SH-SY5Y (cell line): Measurements from ENCODE around the gene VPS13D.

Experiments used
- GATA2 ChIP-seq: IDR thresholded peaks from 2 replicates; pipeline ENCODE4 v1.6.1; 2011; ENCODE audit warnings: mild to moderate bottlenecking, low read depth, low read length
- GATA3 ChIP-seq: IDR thresholded peaks from 2 replicates; pipeline ENCODE4 v1.6.1; 2011; ENCODE audit warnings: low read depth, mild to moderate bottlenecking, low read length, moderate library complexity

GRCh38 chr1:12506281-12507280 lies 276.8 kb downstream of the VPS13D start:
- TF ChIP-seq GATA2 = no peak
- no peak for TF ChIP-seq GATA3
